Umbilical cord (tissue), 2 donors: ENCODE results near the gene TNRC6C. TPM values are rescaled to one million over a fixed set of nuclear protein-coding genes. Genes with fewer than 3 reads are reported as not detected.
A peak's percentile ranks its signal among the peaks of the same experiment; 100 is the strongest.

Experiments
- DNase-seq: peaks from one replicate; pipeline ENCODE4 v3.0.0-alpha.2; 2015; ENCODE audit warnings: low spot score
- total RNA-seq: library from RNA; depleted of rRNA; stranded (reverse); fragments of >200 nt; gene quantifications from one replicate; pipeline ENCODE4 v1.2.3, GENCODE V29; 2014; ENCODE audit warnings: low replicate concordance; ENCODE audit not compliant: insufficient read depth

Gene TNRC6C
- total RNA-seq, 1 donor from 2014 or later: 8.9 TPM

GRCh38 chr17:78125138-78125913, 166.8 kb downstream of the TNRC6C start:
- no peak for DNase-seq

GRCh38 chr17:78125976-78126894, 167.7 kb downstream of the TNRC6C start:
- no peak for DNase-seq

- no peak for DNase-seq
Measured at GRCh38 chr17:78126895-78127238, 168.4 kb downstream of the TNRC6C start.

GRCh38 chr17:78127239-78127887, 168.9 kb downstream of the TNRC6C start:
- DNase-seq: no peak

- DNase-seq: peak; percentile 41
Measured at GRCh38 chr17:78127888-78128550, 169.5 kb downstream of the TNRC6C start.

DNA sequence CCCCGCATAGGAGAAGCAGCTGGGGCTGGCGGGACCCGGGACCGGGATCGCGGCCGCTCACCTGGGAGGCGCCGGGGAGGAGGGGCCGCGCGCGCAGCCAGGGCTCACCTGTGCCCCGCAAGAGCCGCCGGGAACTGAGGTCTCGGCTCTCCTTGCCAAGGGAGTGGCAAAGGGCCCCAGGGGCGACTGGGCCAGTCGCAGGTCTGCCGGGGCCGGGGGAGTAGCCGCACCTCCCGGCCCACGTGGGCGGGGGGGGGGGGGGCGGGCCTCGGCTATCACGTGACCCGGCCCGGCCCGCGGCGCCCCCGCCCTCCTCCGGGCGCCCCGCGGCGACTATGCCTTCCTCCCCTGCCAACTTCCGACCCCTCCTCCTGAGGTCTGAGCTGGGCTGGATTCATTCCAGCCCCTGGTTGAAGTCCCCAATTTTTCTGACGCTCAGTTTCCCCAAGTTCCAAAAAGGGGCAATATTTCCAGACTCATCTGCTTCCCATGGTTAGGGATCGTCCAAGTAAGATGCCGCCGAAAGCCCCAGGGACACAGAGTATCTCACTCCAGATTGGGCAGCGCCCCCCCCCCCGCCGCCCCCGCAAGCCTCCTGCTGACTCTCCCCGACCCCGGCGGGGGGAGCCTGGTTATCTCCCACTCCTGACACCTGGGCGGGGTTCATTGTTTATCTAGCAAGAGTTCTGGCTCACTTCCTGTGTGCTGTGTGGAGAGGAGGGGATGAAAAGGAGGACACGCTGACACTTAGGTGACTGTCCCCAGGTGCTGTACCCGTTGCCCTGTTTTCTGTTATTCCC, 170.2 kb downstream of the TNRC6C start, which contains the start of gene TMC6:
Gene TMC6 (minus strand): TSS at position 205 of the 800 bp plus-strand sequence. CDS start 1,923 bp downstream, outside the sequence.
- peak; percentile 42 for DNase-seq

GRCh38 chr17:78129351-78130089, 171.0 kb downstream of the TNRC6C start:
- no peak for DNase-seq

DNA sequence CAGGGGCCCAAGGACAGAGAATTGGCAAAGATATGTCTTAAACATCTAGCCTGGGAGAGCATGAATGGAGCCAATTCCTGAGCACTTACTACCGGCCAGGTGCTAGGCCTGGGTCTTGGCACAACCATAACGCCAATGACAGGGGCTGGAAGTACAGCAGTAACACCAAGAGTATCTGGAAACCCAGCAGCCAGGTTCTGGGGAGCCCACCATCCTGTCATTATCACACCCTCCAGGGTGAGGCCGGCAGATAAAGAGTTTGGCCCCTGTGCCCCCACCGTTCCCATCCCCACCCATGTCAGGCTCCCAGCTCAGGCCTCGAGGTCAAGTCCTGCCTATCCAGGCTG, 171.6 kb downstream of the TNRC6C start:
- DNase-seq: no peak

GRCh38 chr17:78130437-78131101, 172.1 kb downstream of the TNRC6C start, which contains the start of gene TMC8:
Gene TMC8, plus strand, starts transcription at chr17:78130771. Its CDS starts 818 bp downstream, at chr17:78131589.
- DNase-seq: no peak

DNA sequence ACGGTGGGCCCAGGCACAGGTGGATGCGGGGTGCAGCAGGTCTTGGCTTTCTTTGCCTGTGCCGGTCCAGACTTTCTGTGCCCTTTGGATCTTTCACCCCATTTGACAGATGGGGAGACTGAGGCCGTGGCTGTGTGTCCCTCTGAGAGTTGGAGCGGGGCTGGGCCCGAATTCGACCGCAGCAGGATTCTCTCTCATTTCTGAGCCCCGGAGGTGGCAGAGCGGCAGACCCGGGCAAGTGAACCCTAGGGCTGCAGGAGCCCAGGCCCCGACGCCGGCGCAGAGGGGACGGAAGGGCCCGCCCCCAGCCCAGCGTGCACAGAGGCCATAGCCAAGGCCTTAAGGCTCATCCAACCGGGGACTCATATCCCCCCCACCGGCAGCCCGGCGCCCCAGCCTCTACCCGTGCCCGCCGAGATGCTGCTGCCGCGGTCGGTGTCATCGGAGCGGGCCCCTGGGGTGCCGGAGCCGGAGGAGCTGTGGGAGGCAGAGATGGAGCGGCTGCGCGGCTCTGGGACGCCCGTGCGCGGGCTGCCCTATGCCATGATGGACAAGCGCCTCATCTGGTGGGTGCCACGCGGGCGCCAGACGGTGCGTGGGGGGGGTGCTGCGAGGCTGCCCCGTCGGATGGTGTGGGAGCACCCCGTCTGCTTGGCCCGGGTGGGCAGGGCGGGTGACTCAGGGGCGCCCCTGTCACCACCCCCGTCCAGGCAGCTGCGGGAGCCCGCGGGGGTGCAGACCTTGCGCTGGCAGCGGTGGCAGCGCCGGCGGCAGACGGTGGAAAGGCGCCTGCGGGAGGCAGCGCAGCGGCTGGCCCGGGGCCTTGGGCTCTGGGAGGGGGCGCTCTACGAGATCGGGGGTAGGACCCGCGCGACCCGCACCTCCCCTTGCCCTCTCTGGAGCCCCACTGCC, 172.9 kb downstream of the TNRC6C start:
- DNase-seq: no peak

- DNase-seq: no peak
Measured at GRCh38 chr17:78132084-78132676, 173.7 kb downstream of the TNRC6C start.

- no peak for DNase-seq
Measured at GRCh38 chr17:78132767-78133178, 174.3 kb downstream of the TNRC6C start.

- no peak for DNase-seq
Measured at GRCh38 chr17:78133179-78133951, 174.9 kb downstream of the TNRC6C start.

DNA sequence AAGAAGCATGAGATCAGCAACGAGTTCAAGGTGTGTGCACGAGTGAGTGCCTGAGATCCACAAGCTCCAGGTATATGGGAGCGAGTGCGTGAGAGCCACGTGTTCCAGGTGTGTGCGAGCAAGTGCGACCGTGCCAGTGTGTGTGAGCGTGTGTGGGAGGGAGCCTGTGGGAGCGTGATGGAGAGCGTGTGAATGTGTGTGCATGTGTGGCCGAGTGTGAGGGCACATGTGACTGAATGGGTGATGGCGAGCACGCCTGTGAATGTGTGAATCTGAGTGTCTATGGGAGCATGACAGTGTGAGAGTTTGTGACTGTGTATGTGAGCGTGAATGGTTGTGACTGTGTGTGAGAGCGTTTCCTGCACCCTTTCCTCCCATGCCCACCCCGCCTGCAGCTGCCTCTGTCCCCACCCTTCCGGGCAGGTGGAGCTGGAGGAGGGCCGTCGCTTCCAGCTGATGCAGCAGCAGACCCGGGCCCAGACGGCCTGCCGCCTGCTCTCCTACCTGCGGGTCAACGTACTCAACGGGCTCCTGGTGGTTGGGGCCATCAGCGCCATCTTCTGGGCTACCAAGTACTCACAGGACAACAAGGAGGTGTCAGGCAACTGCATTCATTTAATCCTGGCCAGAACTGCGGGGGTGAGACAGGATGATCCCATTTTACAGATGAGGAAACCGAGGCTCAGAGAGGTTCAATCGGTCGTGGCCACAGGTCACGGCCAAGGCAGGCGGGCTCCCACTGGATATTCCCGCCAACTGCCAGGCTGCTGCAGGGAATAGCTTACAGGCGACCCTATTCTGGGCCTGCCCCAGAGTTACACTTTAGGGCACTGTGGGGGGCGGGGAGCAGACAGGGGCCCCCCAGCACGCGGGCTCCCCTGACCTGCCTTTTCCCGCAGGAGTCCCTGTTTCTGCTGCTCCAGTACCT, 175.7 kb downstream of the TNRC6C start:
- DNase-seq: no peak

DNA sequence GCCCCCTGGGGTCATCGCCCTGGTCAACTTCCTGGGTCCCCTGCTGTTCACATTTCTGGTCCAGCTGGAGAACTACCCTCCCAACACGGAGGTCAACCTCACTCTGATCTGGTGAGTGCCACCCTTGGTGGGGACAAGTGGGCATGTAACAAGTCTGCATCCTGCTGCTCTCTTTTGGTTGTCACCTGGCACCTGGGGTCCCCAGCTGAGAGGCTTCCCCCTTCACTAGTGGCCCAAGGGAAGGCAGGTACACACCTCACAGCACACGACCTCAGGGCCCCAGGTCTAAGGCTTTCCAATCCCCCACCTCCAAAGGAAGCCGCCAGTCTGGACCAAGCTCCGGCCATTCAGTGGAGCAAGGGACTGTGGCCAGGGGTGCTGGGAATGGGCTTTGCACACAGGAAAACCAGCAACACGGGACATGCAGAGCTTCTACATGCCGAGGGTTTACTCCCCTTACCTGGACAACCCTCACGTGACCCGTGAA, 176.4 kb downstream of the TNRC6C start:
- DNase-seq: no peak
